IMR-90 (cell line): ENCODE data around the gene ANO1. TPM values are rescaled to one million over a fixed set of nuclear protein-coding genes. Genes with fewer than 3 reads are reported as not detected.
A peak's percentile ranks its signal among the peaks of the same experiment; 100 is the strongest.

Source experiments
- ATAC-seq: fragments of 200-7000 bp; cut with Tn5 transposase; 2 replicates; pipeline ENCODE4 v1.9.1; 2020; ENCODE audit warnings: low read depth, mild to moderate bottlenecking, moderate library complexity
- BruUV-seq: library from RNA; stranded (reverse); fragments of 400-500 nt; replicated peaks from 2 replicates; lab custom pipeline; 2021; lab: Mats Ljungman, UMichigan
- CTCF ChIA-PET: fragments of 300-600 bp; formaldehyde crosslinking; extraction: SDS; loops from one replicate; lab custom pipeline; 2021; ENCODE audit warnings: antibody characterized with exemption; lab: Yijun Ruan, JAX
- POLR2A ChIA-PET: fragments of 300-600 bp; sonication (Branson Sonifier 250); formaldehyde crosslinking; loops from one replicate; lab custom pipeline; 2022; ENCODE audit warnings: antibody characterized with exemption; ENCODE audit not compliant: unreplicated experiment; lab: Charles Lee
- DNase-seq: peaks from one replicate; pipeline ENCODE4 v3.0.0; 2013
- H2AFZ ChIP-seq: replicated peaks from 2 replicates; pipeline ENCODE3; 2013; ENCODE audit warnings: low read length, mild to moderate bottlenecking; ENCODE audit not compliant: poor library complexity
- H2AK5ac ChIP-seq: 2 replicates; pipeline ENCODE4 v1.6.1; 2013; ENCODE audit warnings: low read depth, low read length, inconsistent platforms
- H2AK9ac ChIP-seq: replicated peaks from 2 replicates; pipeline ENCODE3; 2013; ENCODE audit warnings: mild to moderate bottlenecking, low read depth, low read length, moderate library complexity; ENCODE audit not compliant: poor library complexity
- H2BK120ac ChIP-seq: 2 replicates; pipeline ENCODE4 v1.6.1; 2013; ENCODE audit warnings: low read depth, low read length, inconsistent platforms
- H2BK15ac ChIP-seq: 3 replicates; pipeline ENCODE4 v1.6.1; 2013; ENCODE audit warnings: low read depth, low read length, inconsistent platforms
- H2BK20ac ChIP-seq: 2 replicates; pipeline ENCODE4 v1.6.1; 2013; ENCODE audit warnings: low read depth, mild to moderate bottlenecking, inconsistent platforms, low read length, moderate library complexity
- H2BK5ac ChIP-seq: 2 replicates; pipeline ENCODE4 v1.6.1; 2013; ENCODE audit warnings: mild to moderate bottlenecking, low read depth, low read length, inconsistent platforms; ENCODE audit not compliant: poor library complexity, severe bottlenecking
- H3K14ac ChIP-seq: replicated peaks from 2 replicates; pipeline ENCODE4 v1.6.1; 2013; ENCODE audit warnings: low read depth, low read length, inconsistent platforms
- H3K18ac ChIP-seq: 2 replicates; pipeline ENCODE4 v1.6.1; 2013; ENCODE audit warnings: low read depth, low read length, control low read depth
- H3K23ac ChIP-seq: 2 replicates; pipeline ENCODE4 v1.6.1; 2013; ENCODE audit warnings: low read depth, low read length, inconsistent platforms
- H3K27ac ChIP-seq: 2 replicates; pipeline ENCODE4 v1.5.1; 2013; ENCODE audit warnings: mild to moderate bottlenecking, control low read depth, low read length; ENCODE audit not compliant: insufficient read depth
- H3K27me3 ChIP-seq: 2 replicates; pipeline ENCODE4 v1.6.1; 2013; ENCODE audit warnings: low read length; ENCODE audit not compliant: control insufficient read depth, insufficient read depth
- H3K36me3 ChIP-seq: 2 replicates; pipeline ENCODE4 v1.6.1; 2013; ENCODE audit warnings: low read length, mixed read lengths; ENCODE audit not compliant: control insufficient read depth, insufficient read depth
- H3K4ac ChIP-seq: 2 replicates; pipeline ENCODE4 v1.6.1; 2013; ENCODE audit warnings: low read depth, low read length, inconsistent platforms
- H3K4me1 ChIP-seq: 2 replicates; pipeline ENCODE4 v1.6.1; 2013; ENCODE audit warnings: low read length, mixed read lengths; ENCODE audit not compliant: control insufficient read depth, insufficient read depth
- H3K4me2 ChIP-seq: 2 replicates; pipeline ENCODE4 v1.6.1; 2013; ENCODE audit warnings: low read depth, mild to moderate bottlenecking, control low read depth, low read length, moderate library complexity
- H3K4me3 ChIP-seq: 2 replicates; pipeline ENCODE4 v1.5.1; 2013; ENCODE audit warnings: low read depth, mild to moderate bottlenecking, control low read depth, low read length, moderate library complexity; ENCODE audit not compliant: insufficient read depth
- H3K56ac ChIP-seq: 2 replicates; pipeline ENCODE4 v1.6.1; 2013; ENCODE audit warnings: low read length, inconsistent platforms; ENCODE audit not compliant: insufficient read depth; ENCODE audit errors: extremely low read depth
- H3K79me1 ChIP-seq, 2 experiments: 2 replicates each; pipeline ENCODE4 v1.6.1; 2013; ENCODE audit warnings: low read length in 2 of 2, inconsistent platforms in 1 of 2, low read depth in 1 of 2
- H3K9ac ChIP-seq: 2 replicates; pipeline ENCODE4 v1.6.1; 2013; ENCODE audit warnings: low read depth, low read length, control low read depth
- H3K9me1 ChIP-seq: 2 replicates; pipeline ENCODE4 v1.6.1; 2013; ENCODE audit warnings: low read length, inconsistent platforms; ENCODE audit not compliant: insufficient read depth
- H3K9me3 ChIP-seq: 2 replicates; pipeline ENCODE4 v1.6.1; 2013; ENCODE audit warnings: low read length; ENCODE audit not compliant: control insufficient read depth, insufficient read depth
- H4K20me1 ChIP-seq: 2 replicates; pipeline ENCODE4 v1.6.1; 2013; ENCODE audit warnings: low read length, inconsistent platforms; ENCODE audit not compliant: insufficient read depth
- H4K5ac ChIP-seq: 2 replicates; pipeline ENCODE4 v1.6.1; 2013; ENCODE audit warnings: mild to moderate bottlenecking, low read depth, low read length, control low read depth
- H4K8ac ChIP-seq, 2 experiments: 2 replicates each; pipeline ENCODE4 v1.6.1; 2013; ENCODE audit warnings: low read depth in 2 of 2, low read length in 2 of 2, control low read depth in 1 of 2, inconsistent platforms in 1 of 2
- H4K91ac ChIP-seq: 2 replicates; pipeline ENCODE4 v1.6.1; 2013; ENCODE audit warnings: low read depth, low read length, inconsistent platforms; ENCODE audit not compliant: insufficient read depth
- BHLHE40 ChIP-seq: fragments of 150-350 bp; IDR thresholded peaks from 2 replicates; pipeline ENCODE4 v1.6.1; 2016; ENCODE audit warnings: mild to moderate bottlenecking, low read depth, low read length
- CHD1 ChIP-seq: IDR thresholded peaks from 2 replicates; pipeline ENCODE4 v1.6.1; 2012; ENCODE audit warnings: low read depth, low read length, improper control_type of control experiment
- CTCF ChIP-seq: conservative IDR thresholded peaks from 2 replicates; pipeline ENCODE4 v1.5.1; 2012; ENCODE audit warnings: mild to moderate bottlenecking, low read depth, low read length, improper control_type of control experiment
- ELK1 ChIP-seq: fragments of 150-350 bp; IDR thresholded peaks from 2 replicates; pipeline ENCODE4 v1.6.1; 2016; ENCODE audit warnings: low read depth, mild to moderate bottlenecking, low read length, moderate library complexity, borderline replicate concordance
- FOS ChIP-seq: fragments of 150-350 bp; IDR thresholded peaks from 2 replicates; pipeline ENCODE4 v1.6.1; 2016; ENCODE audit warnings: low read depth, low read length
- MAFK ChIP-seq: IDR thresholded peaks from 2 replicates; pipeline ENCODE4 v1.6.1; 2012; ENCODE audit warnings: low read depth, low read length, improper control_type of control experiment
- MAZ ChIP-seq: IDR thresholded peaks from 2 replicates; pipeline ENCODE4 v1.6.1; 2012; ENCODE audit warnings: low read depth, mild to moderate bottlenecking, low read length, improper control_type of control experiment, moderate library complexity, borderline replicate concordance
- MXI1 ChIP-seq: IDR thresholded peaks from 2 replicates; pipeline ENCODE4 v1.6.1; 2012; ENCODE audit warnings: low read depth, mild to moderate bottlenecking, low read length, moderate library complexity, borderline replicate concordance
- NFE2L2 ChIP-seq: fragments of 150-350 bp; IDR thresholded peaks from 2 replicates; pipeline ENCODE4 v1.6.1; 2016; ENCODE audit warnings: low read depth, mild to moderate bottlenecking, low read length
- POLR2A ChIP-seq: IDR thresholded peaks from 2 replicates; pipeline ENCODE4 v1.6.1; 2012; ENCODE audit warnings: mild to moderate bottlenecking, low read depth, low read length
- RAD21 ChIP-seq: IDR thresholded peaks from 2 replicates; pipeline ENCODE4 v1.6.1; 2012; ENCODE audit warnings: low read length, improper control_type of control experiment
- RCOR1 ChIP-seq: IDR thresholded peaks from 2 replicates; pipeline ENCODE4 v1.6.1; 2012; ENCODE audit warnings: mild to moderate bottlenecking, low read length, improper control_type of control experiment; ENCODE audit not compliant: insufficient replicate concordance
- RFX5 ChIP-seq: IDR thresholded peaks from 2 replicates; pipeline ENCODE4 v1.8.0; 2012; ENCODE audit warnings: low read depth, mild to moderate bottlenecking, low read length, moderate library complexity
- SMC3 ChIP-seq: fragments of 150-350 bp; IDR thresholded peaks from 2 replicates; pipeline ENCODE4 v1.6.1; 2016; ENCODE audit warnings: low read depth, mild to moderate bottlenecking, antibody characterized with exemption, low read length, moderate library complexity
- USF2 ChIP-seq: fragments of 150-350 bp; IDR thresholded peaks from 2 replicates; pipeline ENCODE4 v1.6.1; 2017; ENCODE audit warnings: mild to moderate bottlenecking, antibody characterized with exemption, low read length, low read depth
- WGBS, 2 experiments: methylation state at CpG; one replicate each; pipeline versions ENCODE4 v1.1.5 to v1.1.7; 2013; ENCODE audit warnings: missing lambda C conversion rate in 2 of 2; ENCODE audit not compliant: insufficient read length in 1 of 2; ENCODE audit errors: extremely low coverage in 2 of 2; 5-methylcytosine and 5-hydroxymethylcytosine counted together
- dilution Hi-C: fragments of 300-500 bp; cut with HindIII; formaldehyde crosslinking; loops from one replicate; pipeline ENCODE4 v1.14.3; 2018; ENCODE audit warnings: low sequenced_read_pairs; ENCODE audit not compliant: unreplicated experiment
- in situ Hi-C: fragments of 300-500 bp; cut with MboI; formaldehyde crosslinking; loops from 3 replicates; pipeline ENCODE4 v1.14.3; 2019; ENCODE audit warnings: low sequenced_read_pairs, inconsistent platforms, mixed read lengths
- intact Hi-C: fragments of 100-400 bp; cut with micrococcal nuclease; formaldehyde crosslinking; loops from 2 replicates; pipeline ENCODE4 v1.10.0; 2022
- polyA plus RNA-seq, 3 experiments: library from polyadenylated mRNA; depleted of rRNA; stranded (reverse); fragments of >200 nt; gene quantifications; 2 replicates each; pipeline ENCODE4 v1.2.3, GENCODE V29; 2012; ENCODE audit warnings: low replicate concordance in 1 of 3
- total RNA-seq: library from RNA; depleted of rRNA; stranded (reverse); fragments of >200 nt; gene quantifications from 2 replicates; pipeline ENCODE4 v1.2.3, GENCODE V29; 2012

Gene ANO1
- total and polyA plus RNA-seq, 2 of the 4 experiments (the other 2 are of a cell fraction) = 4.1 to 10.7 TPM

GRCh38 chr11:70128435-70128906 lies 50.4 kb downstream of the ANO1 start:
- peak; percentile 77 for ATAC-seq
- H2AK5ac ChIP-seq = peak overlapping the region; percentile 47
- in situ Hi-C loops = no loop called here
- H3K56ac ChIP-seq = 0 out of 2 replicates have a peak overlapping the region, but pooled peaks have one; percentile 25
- H3K23ac ChIP-seq = peak overlapping the region; percentile 60; the same call in 1 of the 2 replicates
- H3K4me2 ChIP-seq = no peak overlapping the region
- intact Hi-C loops = no loop called here
- H3K4me1 ChIP-seq = peaks cover 17% of the 10 kb centered on the region
- POLR2A ChIA-PET = no interaction called here
- H3K27me3 ChIP-seq = no peaks in the 10 kb centered on the region
- peak overlapping the region; percentile 58 for H2BK20ac ChIP-seq
- H4K20me1 ChIP-seq = no peaks in the 10 kb centered on the region
- peak overlapping the region; percentile 40 to 92 for H4K8ac ChIP-seq
- H3K27ac ChIP-seq = 0 out of 2 replicates have a peak overlapping the region, but pooled peaks have one; percentile 7
- H3K9me3 ChIP-seq = no peaks in the 10 kb centered on the region
- CTCF ChIA-PET = interaction anchor here (0.6 kb wide), 2 partner anchors 13 to 827 kb away, joined by 3 read pairs; no protein-coding TSS in a partner anchor
- WGBS, 2 experiments = 56% methylated on average over 4 of the region's 14 CpGs; no CpG with 5 or more reads in 1 of the 2 experiments
- peaks cover 0 to 15% of the 10 kb centered on the region in 2 experiments; a peak in 1 of 4 replicates for H3K79me1 ChIP-seq
- H4K91ac ChIP-seq = peak overlapping the region; percentile 84
- no peak overlapping the region for H3K4me3 ChIP-seq
- peak overlapping the region; percentile 1; the same call in 1 of the 2 replicates for H3K18ac ChIP-seq
- BruUV-seq = no TSS peak
- peaks cover 22% of the 10 kb centered on the region; the same call in 1 of the 2 replicates for H3K9me1 ChIP-seq
- H3K36me3 ChIP-seq = peaks cover 8% of the 10 kb centered on the region; the same call in 1 of the 2 replicates
- DNase-seq = no peak
- peak overlapping the region; percentile 67 for H3K14ac ChIP-seq
- peak overlapping the region; percentile 93 for H2BK120ac ChIP-seq
- no peak overlapping the region for H2BK5ac ChIP-seq
- peak overlapping the region; percentile 73; the same call in 2 of the 3 replicates for H2BK15ac ChIP-seq
- peak overlapping the region; percentile 46 for H2AFZ ChIP-seq
- peak overlapping the region; percentile 10 for H4K5ac ChIP-seq
- dilution Hi-C loops = no loop called here
- peak overlapping the region; percentile 82 for H3K4ac ChIP-seq
- peak overlapping the region; percentile 74 for H2AK9ac ChIP-seq
- H3K9ac ChIP-seq = no peak overlapping the region
- TF ChIP-seq ELK1 (no peak), MXI1 (no peak), NFE2L2 (no peak), MAFK (no peak), RCOR1 (no peak), MAZ (no peak), FOS (no peak), BHLHE40 (no peak), USF2 (no peak), RFX5 (no peak), CHD1 (no peak), POLR2A (no peak), RAD21 (0 out of 2 replicates have a peak, but pooled peaks have one; percentile 5), CTCF (peak; percentile 9; the same call in 1 of the 2 replicates), SMC3 (0 out of 2 replicates have a peak, but pooled peaks have one; percentile 10)
